NCI-H2196 treated with DMSO at 0.1 percent for 48 hours (cell line): ENCODE measurements around the gene C1orf210.

Source experiments
- DNase-seq: peaks from one replicate; lab custom pipeline; 2025; ENCODE audit not compliant: unreplicated experiment; lab: John Stamatoyannopoulos, UW

C1orf210 gene

GRCh38 chr1:43275826-43276620, 9.4 kb downstream of the C1orf210 start:
- DNase-seq: no peak

GRCh38 chr1:43274804-43275180, 10.6 kb downstream of the C1orf210 start:
- DNase-seq: no peak

GRCh38 chr1:43274125-43274803, 11.1 kb downstream of the C1orf210 start:
- DNase-seq: no peak

GRCh38 chr1:43273708-43274107, 11.7 kb downstream of the C1orf210 start:
- DNase-seq: no peak

GRCh38 chr1:43272576-43273571, 12.5 kb downstream of the C1orf210 start:
- DNase-seq: no peak

- no peak for DNase-seq
Measured at GRCh38 chr1:43272161-43272560, 13.2 kb downstream of the C1orf210 start.

GRCh38 chr1:43271186-43272118, 13.9 kb downstream of the C1orf210 start:
- DNase-seq: no peak

- no peak for DNase-seq
Measured at GRCh38 chr1:43270421-43271095, 14.8 kb downstream of the C1orf210 start.

GRCh38 chr1:43269627-43270375, 15.6 kb downstream of the C1orf210 start, which contains the start of gene TMEM125:
Gene TMEM125 (plus strand): TSS chr1:43269983. CDS start chr1:43272723, 2,740 bp downstream.
- DNase-seq: no peak

- no peak for DNase-seq
Measured at GRCh38 chr1:43267818-43268425, 17.5 kb downstream of the C1orf210 start.

- no peak for DNase-seq
Measured at GRCh38 chr1:43267291-43267805, 18.0 kb downstream of the C1orf210 start.

- no peak for DNase-seq
Measured at GRCh38 chr1:43266881-43267280, 18.5 kb downstream of the C1orf210 start.

- no peak for DNase-seq
Measured at GRCh38 chr1:43265431-43265830, 19.9 kb downstream of the C1orf210 start.

- DNase-seq: no peak
Measured at GRCh38 chr1:43258370-43258769, 27.0 kb downstream of the C1orf210 start.

GRCh38 chr1:43256675-43257570, 28.5 kb downstream of the C1orf210 start:
- peak; percentile 33 for DNase-seq

GRCh38 chr1:43255438-43256210, 29.8 kb downstream of the C1orf210 start:
- DNase-seq: no peak
